ES-I3 (cell line): ENCODE data around the gene NAXD.

Source experiments
- H3K36me3 ChIP-seq: 2 replicates; pipeline ENCODE4 v1.6.1; 2013; ENCODE audit warnings: mild to moderate bottlenecking, low read length, control low read depth, moderate library complexity; ENCODE audit not compliant: insufficient read depth
- H3K4me1 ChIP-seq: 2 replicates; pipeline ENCODE4 v1.6.1; 2013; ENCODE audit warnings: mild to moderate bottlenecking, control low read depth, low read length; ENCODE audit not compliant: insufficient read depth
- H3K9ac ChIP-seq: 2 replicates; pipeline ENCODE4 v1.6.1; 2013; ENCODE audit warnings: low read depth, mild to moderate bottlenecking, low read length, moderate library complexity
- H3K9me3 ChIP-seq: 2 replicates; pipeline ENCODE4 v1.6.1; 2013; ENCODE audit warnings: mild to moderate bottlenecking, low read length, moderate library complexity; ENCODE audit not compliant: control insufficient read depth, insufficient read depth

The NAXD gene

DNA sequence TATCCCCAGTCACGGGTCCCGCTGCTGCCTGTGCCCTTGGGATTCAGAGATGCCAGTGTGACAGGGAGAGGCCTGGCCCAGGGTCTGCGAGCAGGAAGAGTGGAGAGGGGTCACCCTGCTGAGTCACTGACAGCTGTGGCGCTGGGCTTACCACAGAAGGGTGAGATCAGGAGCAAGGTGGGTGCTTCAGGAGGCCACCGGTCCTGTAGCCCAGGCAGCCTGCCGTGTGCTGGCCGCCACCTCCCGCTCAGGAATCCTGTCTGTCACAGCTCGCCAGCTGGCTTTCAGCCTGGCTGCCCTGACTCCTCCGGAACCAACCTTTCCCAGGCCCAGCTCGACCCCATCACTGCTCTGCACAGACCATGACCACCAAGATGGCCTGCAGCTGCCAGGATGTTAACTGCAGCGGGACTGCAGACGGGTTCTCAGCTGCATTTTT, 25.3 kb downstream of the NAXD start:
- peaks cover 4% of the 10 kb centered on the region; the same call in 1 of the 2 replicates for H3K4me1 ChIP-seq
- H3K9me3 ChIP-seq: no peaks in the 10 kb centered on the region
- peaks cover 17% of the 10 kb centered on the region; the same call in 1 of the 2 replicates for H3K36me3 ChIP-seq
- H3K9ac ChIP-seq: no peak overlapping the region

DNA sequence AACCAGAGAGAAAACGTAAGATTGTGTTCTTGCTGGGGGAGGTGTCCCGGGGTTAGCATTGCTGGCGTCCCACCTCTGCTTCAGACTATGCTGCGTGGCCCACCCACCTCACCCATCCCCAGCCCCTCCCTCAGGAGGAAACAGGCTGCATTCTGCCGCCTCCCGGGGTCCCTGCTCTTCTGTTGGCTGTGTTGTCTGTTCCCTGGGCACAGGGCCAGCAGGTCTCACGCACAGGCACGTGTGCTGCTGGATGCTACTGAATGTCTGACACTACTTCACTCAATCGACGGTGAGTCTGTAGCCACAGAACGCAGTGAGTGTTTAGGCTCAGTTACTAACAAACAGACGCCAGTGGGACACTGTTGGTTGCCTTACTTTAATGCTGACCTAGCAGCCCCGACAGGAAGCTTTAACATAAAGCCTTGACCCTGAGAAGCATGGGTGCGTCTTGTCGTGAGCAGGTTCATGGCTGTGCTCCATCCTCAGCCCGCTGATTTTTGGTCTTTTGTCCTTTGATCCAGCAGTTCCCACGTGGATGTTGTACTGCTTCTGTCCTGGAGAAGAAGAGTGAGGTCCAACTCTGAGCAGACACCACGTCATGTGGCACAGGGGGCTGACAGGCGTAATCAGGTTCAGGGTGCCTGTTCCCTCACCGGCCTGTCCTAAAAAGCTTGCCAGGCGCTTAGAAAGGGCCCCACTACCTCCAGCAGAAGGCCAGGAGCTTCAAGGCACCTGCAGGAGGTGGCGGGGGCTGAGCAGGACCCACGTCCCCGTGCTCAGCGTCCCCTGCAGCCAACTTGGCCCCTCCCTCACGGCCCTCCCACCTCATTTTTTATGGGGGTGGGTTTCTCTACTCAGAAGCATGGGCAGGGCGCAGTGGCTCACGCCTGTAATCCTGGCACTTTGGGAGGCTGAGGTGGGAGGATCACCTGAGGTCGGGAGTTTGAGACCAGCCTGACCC, 26.0 kb downstream of the NAXD start:
- Histone ChIP-seq H3K9me3 (no peaks in the 10 kb centered on the region), H3K36me3 (peaks cover 17% of the 10 kb centered on the region; the same call in 1 of the 2 replicates), H3K4me1 (peaks cover 4% of the 10 kb centered on the region; the same call in 1 of the 2 replicates), H3K9ac (no peak overlapping the region)

DNA sequence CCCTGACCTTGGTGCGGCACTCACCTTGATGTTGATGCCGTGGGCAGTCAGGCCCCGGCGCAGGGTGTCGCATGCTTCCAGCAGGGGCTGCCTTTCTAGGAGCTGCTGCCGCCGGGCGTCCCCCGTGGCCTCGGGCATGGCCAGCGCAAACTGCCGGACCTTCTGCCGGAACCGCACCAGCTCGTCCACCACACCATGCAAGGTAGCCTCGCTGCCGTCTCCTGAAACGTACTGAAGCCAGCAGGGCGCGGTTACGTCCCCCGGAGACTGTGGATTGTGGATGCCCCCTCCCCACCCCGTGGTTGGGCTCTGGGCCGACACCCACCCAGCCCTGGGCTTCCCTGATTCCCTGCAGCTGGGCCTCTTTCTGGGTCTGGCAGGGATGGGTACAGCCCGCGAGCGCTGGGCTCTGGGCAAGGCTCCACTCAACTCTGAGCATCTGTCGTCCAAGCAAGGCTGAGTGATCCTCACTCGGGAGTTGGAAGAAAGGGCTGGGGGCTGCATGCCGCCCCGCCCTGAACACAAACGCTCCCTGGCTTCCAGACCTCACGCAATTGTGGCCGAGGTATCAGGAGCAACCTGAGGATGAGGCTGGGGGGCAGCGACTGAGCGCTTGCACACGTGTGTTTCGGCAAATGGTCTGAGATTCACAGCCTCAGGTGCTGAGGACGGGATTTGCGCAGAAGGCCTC, 27.1 kb downstream of the NAXD start:
- Histone ChIP-seq H3K9ac (no peak overlapping the region), H3K4me1 (peaks cover 4% of the 10 kb centered on the region; the same call in 1 of the 2 replicates), H3K36me3 (peaks cover 17% of the 10 kb centered on the region; the same call in 1 of the 2 replicates), H3K9me3 (no peaks in the 10 kb centered on the region)

DNA sequence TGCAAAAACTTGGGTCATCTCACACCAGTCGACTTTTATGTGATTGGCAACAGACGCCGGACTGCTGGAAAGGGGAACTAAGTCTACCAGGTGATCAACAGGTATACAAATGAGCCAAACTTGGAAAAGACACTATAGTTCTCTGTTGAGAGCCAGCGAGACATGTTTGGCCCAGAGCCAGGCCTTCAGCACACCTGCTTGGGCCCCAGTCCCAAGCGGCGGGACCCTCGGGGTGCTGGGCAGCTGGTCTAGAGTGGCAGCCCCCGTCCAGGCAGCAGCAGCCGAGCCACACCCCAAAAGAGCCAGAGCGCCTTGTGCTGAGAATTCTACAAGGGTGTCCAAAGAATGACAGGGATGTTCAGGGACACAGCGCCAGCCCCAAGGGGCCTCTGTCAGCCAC, 28.0 kb downstream of the NAXD start:
- peaks cover 4% of the 10 kb centered on the region; the same call in 1 of the 2 replicates for H3K4me1 ChIP-seq
- no peaks in the 10 kb centered on the region for H3K9me3 ChIP-seq
- H3K36me3 ChIP-seq: peaks cover 10% of the 10 kb centered on the region; the same call in 1 of the 2 replicates
- no peak overlapping the region for H3K9ac ChIP-seq

DNA sequence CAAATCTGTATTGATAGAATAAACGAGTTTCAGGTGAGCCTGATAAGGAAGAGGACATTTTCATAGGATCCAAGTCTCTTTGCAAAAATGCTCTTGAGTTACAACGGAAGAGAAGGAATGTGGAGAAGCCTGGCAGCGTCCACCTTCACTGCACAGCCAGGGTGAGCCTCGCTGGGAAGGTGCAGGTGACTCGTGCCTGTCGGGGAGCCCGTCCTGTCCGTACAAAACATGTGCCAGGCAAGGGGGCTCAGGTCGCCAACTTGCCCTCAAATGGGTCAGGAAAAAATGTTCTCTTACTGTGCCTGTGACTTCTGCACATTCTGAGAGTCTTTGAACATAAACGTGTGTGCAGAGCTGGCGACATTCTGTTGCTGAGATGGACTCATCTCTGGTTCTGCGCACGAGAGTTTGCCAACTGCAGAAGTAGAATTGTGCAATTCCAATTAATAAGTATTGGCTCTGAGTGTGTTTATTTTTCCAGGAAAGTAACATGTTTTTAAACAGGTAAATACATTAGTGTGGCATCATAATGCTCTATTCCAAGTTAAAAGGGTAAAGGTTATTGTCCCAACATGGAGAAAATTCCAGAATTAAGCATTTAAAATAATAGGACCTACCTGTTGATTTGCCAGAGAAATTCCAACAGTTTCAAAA, 28.6 kb downstream of the NAXD start:
- Histone ChIP-seq H3K4me1 (peaks cover 4% of the 10 kb centered on the region; the same call in 1 of the 2 replicates), H3K9me3 (no peaks in the 10 kb centered on the region), H3K36me3 (peaks cover 5% of the 10 kb centered on the region; the same call in 1 of the 2 replicates), H3K9ac (no peak overlapping the region)

DNA sequence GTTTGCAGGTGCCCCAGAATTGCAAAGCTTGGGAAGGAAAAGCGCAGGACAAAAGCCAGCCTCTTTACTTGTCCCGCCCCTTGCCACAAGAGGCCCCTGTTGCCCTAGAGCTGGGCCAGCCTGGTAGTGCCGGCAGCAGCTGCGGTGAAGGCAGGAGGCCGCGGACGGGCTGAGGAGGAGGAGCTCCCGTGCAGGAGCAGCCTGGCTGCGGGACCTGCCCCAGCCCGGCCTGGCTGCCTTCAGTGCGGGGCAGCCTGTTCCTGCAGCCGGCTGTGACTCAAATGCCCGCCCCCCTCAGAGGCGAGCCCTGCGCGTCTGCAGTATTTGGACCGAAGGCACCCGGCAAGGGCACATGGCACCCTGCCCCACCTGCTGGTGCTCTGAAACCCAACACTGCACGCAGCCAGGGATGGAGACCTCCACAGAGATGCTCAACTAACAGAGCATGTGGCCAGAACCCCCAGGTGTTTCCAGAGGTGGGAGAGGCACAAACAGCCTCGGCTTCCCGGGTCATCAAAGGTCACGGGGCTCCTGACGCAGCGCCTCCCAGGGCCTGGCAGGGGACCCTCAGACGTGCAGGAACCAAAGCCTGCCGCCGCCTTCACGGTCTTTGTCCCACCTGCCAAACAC, 29.7 kb downstream of the NAXD start:
- Histone ChIP-seq H3K4me1 (peaks cover 4% of the 10 kb centered on the region; the same call in 1 of the 2 replicates), H3K9me3 (no peaks in the 10 kb centered on the region), H3K36me3 (peaks cover 3% of the 10 kb centered on the region; the same call in 1 of the 2 replicates), H3K9ac (no peak overlapping the region)

DNA sequence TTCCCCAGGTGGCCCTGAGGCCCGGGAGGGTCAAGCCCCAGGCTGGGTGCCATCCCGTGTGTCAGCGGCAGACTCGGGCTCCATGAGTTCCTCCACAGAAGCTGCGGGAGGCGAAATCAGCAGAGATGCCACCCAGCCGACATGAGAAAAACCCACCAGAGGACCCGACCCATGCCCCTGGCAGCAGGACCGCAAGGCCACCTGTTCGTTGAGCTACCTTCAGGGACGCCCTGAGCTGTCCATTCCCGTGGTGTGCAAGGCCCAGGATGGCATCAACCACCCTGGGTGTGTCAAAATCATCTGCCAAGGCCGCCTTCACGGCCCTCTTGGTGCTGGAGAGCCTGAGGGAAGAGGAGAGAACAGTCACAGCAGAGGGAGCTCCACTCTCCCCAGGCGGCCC, 30.4 kb downstream of the NAXD start:
- Histone ChIP-seq H3K9me3 (no peaks in the 10 kb centered on the region), H3K4me1 (peaks cover 4% of the 10 kb centered on the region; the same call in 1 of the 2 replicates), H3K9ac (no peak overlapping the region), H3K36me3 (peaks cover 3% of the 10 kb centered on the region; the same call in 1 of the 2 replicates)

DNA sequence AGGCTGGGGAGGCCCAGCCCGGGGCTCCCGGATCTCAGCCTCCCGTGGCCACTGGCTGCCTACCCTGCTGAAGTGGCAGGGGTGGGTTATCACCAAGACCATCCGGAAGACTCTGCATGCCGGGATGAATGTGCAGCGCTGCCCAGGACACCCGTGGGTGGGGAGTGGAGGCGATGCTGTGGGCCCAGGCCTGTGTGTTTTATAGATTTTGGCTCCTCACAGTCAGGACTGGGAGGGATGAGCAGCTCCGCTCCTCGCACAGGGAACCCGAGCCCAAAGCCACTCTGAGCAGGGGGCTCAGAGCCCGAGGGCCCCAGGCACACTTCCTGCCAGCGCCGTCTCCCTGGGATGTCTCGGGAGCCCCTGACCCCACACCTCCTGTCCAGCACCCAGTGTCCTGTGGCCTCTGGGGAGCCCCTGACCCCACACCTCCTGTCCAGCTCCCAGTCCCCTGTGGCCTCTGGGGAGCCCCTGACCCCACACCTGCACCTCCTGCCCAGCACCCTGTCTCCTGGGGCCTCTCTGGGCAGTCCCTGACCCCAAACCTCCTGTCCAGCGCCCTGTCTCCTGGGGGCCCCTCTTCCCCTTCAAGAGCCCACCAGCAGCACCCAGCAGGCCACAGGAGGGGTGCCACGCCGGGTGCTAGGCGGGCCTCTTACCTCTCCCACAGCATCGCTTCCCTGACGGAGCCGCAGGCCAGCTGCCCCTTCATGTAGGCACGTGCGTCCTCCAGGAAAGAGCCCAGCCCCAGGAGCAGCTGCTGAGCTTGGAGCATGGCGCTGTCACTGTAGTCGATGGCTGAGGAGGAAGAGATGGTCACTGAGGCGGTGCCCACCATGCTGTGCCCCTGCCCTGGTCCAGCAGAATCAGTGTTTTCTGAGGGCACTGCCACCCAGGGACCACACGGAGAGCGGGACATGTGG, 31.4 kb downstream of the NAXD start:
- H3K9me3 ChIP-seq: no peaks in the 10 kb centered on the region
- peaks cover 3% of the 10 kb centered on the region; the same call in 1 of the 2 replicates for H3K36me3 ChIP-seq
- no peak overlapping the region for H3K9ac ChIP-seq
- peaks cover 4% of the 10 kb centered on the region; the same call in 1 of the 2 replicates for H3K4me1 ChIP-seq

DNA sequence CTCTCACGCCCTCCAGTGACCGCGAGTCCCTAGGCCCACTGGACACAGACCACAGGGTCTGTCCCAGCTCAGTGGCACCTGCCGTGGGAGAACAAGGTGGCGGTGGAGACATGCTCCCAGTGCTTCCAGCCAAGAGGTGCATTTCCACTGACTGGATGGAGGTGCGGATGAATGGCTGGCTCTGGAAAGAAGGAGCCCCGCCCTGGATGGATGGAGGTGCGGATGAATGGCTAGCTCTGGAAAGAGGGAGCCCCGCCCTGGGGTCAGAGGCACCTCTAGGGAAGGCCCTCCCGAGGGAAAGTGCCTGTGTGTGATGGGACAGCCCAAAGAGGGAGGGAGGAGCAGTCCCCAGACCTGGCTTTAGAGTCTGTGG, 32.0 kb downstream of the NAXD start:
- Histone ChIP-seq H3K4me1 (peaks cover 4% of the 10 kb centered on the region; the same call in 1 of the 2 replicates), H3K9me3 (no peaks in the 10 kb centered on the region), H3K9ac (no peak overlapping the region), H3K36me3 (peaks cover 3% of the 10 kb centered on the region; the same call in 1 of the 2 replicates)

DNA sequence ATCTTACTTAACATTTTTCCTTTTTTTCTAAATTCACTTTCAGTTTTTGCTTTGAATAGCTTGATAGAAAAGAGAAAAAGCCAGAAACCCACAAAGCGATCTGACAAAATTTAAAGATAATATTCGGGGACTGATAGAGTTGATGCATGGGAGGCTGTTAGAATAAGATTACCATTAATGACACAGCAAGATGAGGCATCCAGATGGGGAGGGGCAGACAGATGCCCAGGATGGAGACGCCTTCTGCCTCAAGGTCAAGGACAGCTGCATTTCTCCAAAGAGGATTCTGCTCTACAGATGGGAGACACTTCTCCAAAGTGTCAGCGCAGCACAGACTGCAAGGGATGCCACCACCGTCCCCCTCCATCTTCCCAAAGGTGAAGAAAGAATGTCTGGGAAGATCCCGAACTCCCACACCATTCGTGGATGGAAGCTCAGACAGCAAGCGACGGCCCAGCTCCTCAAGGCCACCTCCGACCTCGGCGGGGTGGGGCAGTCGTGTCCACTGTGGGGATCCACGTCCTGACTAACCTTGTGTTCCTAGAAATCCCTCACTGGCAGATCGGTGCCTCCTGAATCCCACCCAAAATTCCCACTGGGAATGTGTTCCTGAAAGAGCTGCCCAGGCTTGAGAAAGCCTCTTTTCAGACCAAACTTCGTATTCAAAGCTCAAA, 32.9 kb downstream of the NAXD start:
- Histone ChIP-seq H3K9ac (no peak overlapping the region), H3K36me3 (peaks cover 2% of the 10 kb centered on the region; the same call in 1 of the 2 replicates), H3K4me1 (peaks cover 5% of the 10 kb centered on the region; the same call in 1 of the 2 replicates), H3K9me3 (no peaks in the 10 kb centered on the region)

DNA sequence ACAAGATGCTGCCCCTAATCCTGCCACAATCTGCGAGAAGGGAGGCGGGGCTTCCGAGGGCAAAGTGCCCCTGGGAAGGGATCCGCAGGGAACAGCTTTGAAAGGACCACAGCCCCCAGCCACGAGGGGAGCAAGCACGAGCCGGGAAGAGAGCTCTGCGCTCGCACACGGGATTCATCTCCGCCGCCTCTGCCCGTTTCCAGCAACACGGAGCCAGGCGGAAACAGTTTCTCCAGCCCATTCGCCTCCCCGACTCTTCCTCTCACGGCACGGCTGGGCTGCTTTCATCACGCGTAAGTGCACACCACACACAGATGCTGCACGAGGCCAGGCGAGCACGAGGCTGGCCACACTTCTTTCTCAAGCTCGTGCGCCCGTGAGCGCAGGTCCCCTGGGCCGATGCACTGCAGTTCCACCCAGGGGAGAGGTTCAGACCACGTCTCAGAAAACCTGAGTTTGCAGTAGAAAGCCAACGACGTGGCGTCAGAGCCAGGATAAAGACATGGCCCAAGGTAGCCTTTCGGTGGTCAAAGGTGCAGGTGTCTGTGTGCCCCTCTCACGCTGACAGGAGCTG, 33.6 kb downstream of the NAXD start:
- no peaks in the 10 kb centered on the region for H3K9me3 ChIP-seq
- H3K9ac ChIP-seq: no peak overlapping the region
- H3K36me3 ChIP-seq: no peaks in the 10 kb centered on the region
- H3K4me1 ChIP-seq: peaks cover 8% of the 10 kb centered on the region; the same call in 1 of the 2 replicates

DNA sequence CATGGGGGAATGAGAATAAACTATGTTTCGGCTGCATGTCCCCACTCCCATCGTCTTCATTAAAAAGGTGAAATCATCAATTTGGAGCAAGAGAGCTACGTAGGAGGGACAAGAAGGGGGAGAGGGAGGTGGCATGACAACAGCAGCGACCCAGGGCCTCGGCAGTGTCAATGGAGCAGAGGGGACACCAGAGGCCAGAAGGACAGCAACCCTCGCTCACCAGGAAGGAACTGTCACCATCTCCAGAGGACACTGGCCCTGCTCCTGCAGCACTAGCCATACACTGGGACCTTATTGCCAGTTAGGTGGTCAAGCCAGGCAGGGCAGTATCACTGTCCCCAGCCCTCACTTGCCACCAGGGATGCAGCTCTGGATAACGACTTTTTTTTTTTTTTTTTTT, 34.2 kb downstream of the NAXD start:
- Histone ChIP-seq H3K9ac (no peak overlapping the region), H3K4me1 (peaks cover 8% of the 10 kb centered on the region; the same call in 1 of the 2 replicates), H3K9me3 (no peaks in the 10 kb centered on the region), H3K36me3 (no peaks in the 10 kb centered on the region)
